Frontal cortex (tissue), 4 donors: ENCODE data around the gene CBX4. TPM values are rescaled to one million over a fixed set of nuclear protein-coding genes. Genes with fewer than 3 reads are reported as not detected.

Experiments used
- DNase-seq, 2 donors: peaks; one replicate each; pipeline ENCODE4 v3.0.0; 2012; ENCODE audit warnings: low spot score in 2 of 2
- FAIRE-seq: peaks from 2 replicates; lab custom pipeline; 2012; peaks lifted over from hg19 to GRCh38; lab: Jason Lieb, UNC
- total RNA-seq: library from RNA; depleted of rRNA; stranded (reverse); fragments of >200 nt; gene quantifications from one replicate; pipeline ENCODE4 v1.2.3, GENCODE V29; 2014
- donor health status: control.
- donor health status: control.
- donor health status: control.

The CBX4 gene
- total RNA-seq, 1 donor from 2014 or later, result 18.3 TPM

- FAIRE-seq (no peak), DNase-seq (peak in 1 of 2 donors; percentile 70)
These were observed 24.0 kb downstream of the CBX4 start for GRCh38 chr17:79814974-79815835.

DNA sequence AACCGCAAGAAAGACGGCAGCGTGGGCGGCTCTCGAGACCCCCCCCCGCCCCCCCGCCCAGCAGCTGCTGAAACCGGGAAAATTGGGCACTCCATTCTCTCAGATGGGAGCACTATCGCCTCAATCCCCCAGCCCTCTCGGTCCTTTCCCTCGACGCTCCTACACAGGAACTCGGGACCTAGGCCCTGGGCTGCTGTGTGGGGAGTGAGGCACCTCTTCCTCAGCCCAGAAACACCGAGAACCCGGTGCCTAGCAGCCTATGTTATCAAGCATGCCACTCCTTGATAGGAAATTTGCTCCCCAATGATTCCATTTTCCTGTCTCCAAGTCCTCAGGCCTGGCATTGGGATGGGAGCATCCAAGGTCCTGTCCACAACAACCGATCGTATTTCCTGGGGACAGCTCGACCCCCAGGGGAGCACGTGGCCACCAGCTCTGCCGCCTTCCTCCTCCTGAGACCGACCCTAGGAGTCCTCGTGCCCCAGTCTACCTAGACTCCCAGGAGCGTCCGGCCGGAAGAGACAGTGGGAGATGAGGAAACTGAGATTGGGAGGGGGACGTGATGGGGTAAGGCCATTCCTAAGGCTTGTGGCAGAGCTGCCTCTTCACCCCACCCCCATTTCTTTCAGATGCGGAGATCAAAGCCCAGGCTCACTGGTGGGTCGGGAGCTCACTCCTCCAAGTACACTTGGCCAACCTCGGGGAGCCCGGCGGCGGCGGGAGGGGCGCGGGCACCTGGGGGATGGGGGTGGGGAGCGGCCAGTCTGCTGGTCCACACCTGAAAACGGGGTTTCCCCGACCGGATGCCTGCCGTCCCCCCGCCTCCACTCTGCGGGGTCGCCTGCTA, 24.9 kb downstream of the CBX4 start:
- FAIRE-seq (no peak), DNase-seq (peak in 1 of 2 donors; percentile 51)

DNA sequence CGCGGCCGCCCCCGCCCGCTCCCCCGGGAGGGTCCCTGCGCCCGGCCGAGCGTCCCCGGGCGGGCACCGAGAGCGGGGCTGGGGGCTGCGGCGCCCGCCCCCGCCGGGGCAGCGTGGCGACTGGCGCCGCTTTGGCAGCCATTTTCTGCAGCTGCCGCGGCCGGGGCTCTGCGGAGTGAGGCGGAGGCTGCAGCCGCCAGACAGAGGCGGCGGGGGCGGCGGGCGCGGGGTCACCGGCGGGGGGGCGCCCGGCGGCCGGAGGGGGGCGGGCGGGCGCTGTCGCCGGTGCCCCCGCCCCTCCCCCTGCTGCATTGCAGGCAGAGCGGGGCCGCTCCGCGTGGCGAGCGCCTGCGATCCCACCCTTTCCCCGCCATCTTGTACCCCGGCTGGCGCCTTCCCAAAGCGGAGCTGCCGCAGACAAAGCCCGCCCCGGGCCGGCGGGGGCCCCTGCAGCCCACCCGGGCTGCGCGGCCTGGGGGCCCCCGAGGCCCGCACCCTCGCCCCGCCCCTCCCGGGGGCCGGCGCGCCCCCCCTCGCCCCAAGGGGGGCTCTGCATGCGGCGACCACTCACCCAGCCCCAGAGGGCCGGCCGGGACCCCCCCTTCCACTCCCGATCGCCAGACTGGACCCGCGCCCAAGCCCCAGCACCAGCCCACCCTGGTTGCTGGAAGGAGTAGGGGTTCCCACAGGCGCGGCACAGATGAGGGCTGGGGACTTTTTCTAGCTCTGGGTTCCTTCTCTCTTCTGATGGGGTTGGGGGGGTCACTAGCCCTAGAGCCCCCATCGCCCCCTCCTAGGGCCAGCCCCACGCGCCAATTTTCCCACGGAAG, 25.7 kb downstream of the CBX4 start:
- DNase-seq, result peak in 1 of 2 donors; percentile 71
- no peak for FAIRE-seq

DNA sequence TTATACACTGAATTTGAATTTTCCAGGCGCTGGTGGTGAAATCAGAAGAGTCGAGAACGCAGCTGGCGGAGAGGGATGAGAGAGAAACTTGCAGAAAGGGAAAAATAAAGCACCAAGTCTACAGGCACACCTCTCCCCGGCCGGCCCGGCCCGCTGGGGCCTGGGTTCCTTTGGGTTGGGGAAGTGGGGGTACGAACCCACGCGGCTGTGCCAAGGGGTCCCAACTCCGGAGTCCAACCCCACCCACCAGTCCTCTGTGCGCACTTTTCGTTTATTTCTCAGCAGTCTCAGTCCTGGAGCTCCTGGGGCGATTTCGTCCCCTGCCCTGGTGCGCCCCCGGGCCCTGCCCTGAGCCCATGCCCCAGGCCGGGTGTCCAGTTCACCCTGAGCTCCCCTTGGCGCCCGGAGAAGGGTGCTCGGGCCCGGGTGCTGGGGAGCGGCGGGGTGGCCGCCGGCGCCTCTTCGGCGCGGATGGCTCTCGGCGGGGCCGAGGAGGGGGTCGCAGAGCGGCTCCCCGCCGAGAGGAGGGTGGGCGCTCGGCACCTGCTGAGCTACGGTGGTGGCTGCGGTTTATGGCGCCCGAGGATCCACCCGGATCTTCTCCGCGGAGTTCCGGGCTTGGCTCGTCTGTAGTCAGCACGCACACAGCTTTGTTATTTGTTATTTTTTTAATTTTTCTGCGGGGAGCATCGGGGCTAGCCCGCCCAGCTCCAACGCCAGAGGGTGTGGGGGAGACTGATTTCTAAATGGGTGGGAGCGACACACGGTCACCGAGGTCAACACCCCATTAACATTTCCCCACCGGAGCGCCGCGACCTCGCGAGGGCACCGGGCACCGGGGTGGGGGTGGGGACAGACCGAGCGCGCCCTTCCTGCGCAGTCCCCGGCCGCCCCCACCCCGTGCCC, 26.6 kb downstream of the CBX4 start:
- FAIRE-seq (no peak), DNase-seq (peak in 1 of 2 donors; percentile 59)

- DNase-seq (no peak), FAIRE-seq (no peak)
These were observed 27.3 kb downstream of the CBX4 start for GRCh38 chr17:79811868-79812352.

DNA sequence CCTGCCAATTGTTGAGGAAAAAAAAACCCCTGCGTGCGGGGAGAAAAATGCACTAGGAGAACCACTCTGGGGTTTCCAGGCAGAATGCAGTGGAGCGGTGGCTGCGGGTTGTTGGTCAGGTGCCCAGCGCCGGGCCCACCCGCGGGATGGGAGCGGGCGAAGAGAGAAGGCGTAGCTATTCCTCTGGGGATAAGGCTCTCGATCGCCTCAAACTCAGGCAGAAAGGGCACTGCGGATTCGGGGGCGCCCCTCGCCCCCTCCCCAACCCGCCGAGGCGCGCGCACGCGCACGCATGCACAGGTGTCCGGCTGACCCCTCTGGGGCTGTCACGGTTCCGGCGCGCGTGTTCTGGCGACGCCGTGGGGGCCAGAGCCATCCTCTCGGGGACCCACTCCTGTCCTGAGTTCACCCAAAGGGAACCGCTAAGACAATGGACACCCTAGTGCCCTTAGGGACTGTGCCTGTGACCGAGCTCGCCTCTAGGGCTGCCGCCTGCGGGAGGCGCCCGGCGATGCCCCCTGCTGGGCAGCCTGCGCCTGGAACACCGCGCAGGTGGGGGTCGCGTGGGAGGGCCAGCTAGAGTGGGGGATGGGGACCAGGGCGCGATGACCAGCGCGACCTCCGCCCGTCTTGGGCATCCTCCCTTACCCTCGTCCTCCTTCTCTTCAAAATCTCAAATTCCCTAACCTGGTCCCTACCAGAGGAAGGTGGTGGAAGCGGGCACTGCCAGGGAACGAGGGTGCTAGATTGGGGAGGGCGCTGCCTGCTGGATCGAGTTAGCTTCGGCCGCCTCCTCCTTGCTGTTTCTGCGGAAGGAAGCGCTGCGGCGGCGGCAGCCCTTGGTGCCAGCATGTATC, 28.0 kb downstream of the CBX4 start:
- peak; percentile 67 to 82 for DNase-seq
- no peak for FAIRE-seq

GRCh38 chr17:79810130-79811010, 28.9 kb downstream of the CBX4 start:
- FAIRE-seq (no peak), DNase-seq (peak; percentile 92 to 97)

DNA sequence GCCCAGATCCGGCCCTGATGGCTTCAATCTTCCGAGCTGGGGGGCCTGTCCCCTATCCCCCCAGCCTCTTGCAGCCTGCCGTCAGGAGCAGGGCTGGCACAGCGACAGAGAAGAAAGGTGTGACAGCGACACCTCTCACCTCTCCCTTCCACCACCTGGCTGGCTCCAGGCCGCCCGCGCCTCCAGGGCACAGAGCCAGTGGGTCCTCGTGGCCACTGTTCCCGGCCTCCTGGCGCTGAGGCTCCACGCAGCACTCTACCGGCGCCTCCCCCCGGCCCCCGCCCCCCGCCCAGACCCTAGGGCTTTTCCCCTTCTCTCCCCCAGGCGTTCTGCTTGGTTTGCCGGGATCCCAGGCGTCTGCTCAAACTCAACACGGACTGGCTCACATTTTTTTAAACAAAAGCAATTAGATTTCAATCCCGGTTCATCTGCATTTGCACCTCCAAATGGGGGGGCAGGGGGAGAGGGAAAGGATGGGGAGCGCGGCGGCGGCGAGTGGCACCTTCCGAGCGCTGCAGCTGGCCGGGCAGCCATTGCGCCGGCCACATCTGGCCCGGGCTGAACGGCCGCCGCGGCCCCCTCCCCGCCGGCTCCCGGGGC, 29.6 kb downstream of the CBX4 start:
- DNase-seq (no peak), FAIRE-seq (no peak)

DNA sequence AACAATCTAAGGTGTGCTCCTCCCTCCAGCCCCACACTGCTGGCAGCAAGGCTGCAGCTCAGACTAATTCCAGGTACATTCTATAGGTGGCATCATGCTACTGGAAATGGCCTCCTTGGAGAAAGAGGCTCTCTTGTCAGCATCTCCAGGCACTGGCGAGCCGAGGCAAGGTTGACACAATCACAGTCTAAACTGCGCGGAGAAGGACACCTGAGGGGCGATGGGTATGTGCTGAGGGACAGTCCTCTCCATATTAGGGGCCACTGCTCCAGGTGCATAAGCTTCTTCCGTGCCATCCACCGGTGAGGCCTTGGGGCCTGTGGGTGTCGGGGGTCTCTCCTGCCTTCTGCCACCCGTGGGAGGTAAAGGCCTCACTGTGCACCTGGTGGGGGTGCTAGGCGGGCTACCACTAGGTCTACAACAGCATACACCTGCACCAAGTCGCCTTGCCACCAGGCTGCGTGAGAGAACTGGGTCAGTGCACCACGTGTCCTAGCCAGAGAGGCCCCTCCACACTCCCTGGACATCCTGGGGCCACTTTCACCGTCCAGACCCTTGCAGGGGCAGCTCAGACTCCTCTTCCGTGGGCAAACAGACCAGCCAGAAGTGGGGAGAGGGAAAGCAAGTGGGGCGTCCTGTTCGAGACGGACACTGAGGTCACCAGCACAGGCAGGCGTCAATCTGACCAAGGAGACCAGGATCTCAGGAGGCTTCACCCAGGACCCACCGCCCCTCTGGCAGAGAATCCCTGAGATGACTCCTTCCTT, 30.3 kb downstream of the CBX4 start:
- DNase-seq (no peak), FAIRE-seq (no peak)

GRCh38 chr17:79806863-79807720, 32.1 kb downstream of the CBX4 start:
- FAIRE-seq (no peak), DNase-seq (no peak)

- FAIRE-seq, result no peak
- no peak for DNase-seq
These were observed 32.8 kb downstream of the CBX4 start for GRCh38 chr17:79806446-79806760.

DNA sequence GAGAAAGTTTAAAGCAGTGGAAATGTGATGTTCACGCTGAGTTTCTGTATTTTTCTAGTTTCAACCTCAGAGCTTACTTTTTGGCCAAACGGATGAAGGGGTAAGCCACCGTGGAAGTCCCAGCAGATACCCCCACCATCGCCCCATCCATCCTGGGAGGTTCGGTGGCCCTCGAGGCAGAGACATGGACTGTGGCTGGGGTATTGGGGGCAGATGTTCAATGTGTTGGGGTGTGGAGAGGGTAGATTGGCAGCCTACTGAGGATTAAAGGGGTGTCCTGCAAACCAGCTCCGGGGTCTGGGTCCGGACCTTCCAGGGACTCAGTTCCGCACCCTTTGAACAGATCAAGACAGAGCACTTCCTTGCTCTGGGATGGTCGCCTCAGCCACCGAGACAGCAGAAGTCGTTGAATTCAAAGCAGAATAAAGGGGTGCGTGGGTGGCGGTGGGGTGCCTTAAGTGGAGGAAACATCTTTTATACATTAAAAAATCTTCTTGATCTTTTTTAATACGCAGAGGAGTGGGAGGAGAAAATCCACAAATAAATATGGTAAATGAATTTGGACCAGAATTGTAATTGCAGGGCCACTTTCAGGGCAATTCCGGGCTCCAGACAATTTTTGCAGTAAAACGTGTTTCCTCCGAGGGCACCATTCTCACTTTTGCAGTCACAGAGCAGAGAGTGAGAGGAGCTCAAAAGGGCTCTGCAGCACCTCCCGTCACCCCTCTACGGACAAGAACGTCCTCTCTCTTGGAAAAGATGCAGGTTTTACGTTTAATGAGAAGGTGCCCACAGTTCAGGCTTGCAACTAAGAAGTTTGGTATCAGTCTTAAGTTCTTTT, 34.2 kb downstream of the CBX4 start:
- FAIRE-seq (no peak), DNase-seq (no peak)

DNA sequence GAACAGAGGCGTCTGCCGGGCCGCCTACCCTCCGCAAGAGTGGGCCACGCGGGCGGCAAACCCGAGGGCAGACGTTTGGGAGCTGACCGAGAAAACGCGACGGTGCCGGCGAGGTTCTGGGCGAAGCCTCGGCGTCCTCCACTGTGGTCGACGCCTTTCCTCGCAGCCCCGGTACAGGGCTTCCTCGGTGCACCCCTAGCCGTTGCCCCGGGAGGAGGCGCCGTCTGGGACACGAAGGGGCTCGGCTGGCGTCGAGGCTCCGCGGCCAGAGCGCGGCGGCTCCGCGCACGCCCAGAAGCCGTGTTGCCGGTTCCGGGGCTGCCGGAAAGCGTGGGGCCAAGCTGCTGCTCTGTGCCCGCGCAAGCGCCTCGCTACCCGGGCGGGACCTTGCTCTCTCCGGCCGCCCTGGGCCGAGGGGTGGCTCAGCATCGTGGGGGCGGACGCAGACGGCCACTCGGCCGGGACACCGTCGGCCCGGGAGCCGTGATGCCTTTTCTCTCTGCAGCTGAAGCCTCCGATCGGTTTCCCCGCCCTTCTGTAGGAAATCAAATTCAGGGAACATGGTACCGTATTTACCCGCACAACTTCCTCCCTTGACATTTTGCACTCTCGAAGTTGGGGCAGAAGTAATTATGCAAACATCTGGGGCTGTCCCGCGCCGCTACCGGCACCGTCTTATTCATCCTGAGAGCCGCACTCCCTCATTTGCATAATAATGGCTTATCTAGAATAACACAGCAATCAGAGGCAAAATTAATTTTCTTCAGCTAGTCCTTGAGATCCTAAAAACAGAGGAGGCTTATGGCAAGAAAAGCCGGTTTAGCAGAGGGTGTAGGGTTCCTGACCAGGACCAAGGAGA, 35.0 kb downstream of the CBX4 start:
- DNase-seq (no peak), FAIRE-seq (no peak)
